Body of pancreas (tissue), 4 donors: ENCODE data around the gene ATL1.

Experiments used
- POLR2A ChIP-seq, 3 donors: fragments of 450-650 bp; IDR thresholded peaks; one replicate each; pipeline ENCODE4 v1.6.1; 2016; ENCODE audit warnings: antibody characterized with exemption in 3 of 3, mild to moderate bottlenecking in 2 of 3
- TF ChIP-seq, protein P1 (sequence below), 7 experiments: fragments of 450-650 bp in 4 of 7; fragments of 200-600 bp in 3 of 7; sonication (generic) in 3 of 7; IDR thresholded peaks; one replicate each; pipeline ENCODE4 v1.5.1; 2016 to 2019; ENCODE audit warnings: antibody characterized with exemption in 7 of 7

DNA sequence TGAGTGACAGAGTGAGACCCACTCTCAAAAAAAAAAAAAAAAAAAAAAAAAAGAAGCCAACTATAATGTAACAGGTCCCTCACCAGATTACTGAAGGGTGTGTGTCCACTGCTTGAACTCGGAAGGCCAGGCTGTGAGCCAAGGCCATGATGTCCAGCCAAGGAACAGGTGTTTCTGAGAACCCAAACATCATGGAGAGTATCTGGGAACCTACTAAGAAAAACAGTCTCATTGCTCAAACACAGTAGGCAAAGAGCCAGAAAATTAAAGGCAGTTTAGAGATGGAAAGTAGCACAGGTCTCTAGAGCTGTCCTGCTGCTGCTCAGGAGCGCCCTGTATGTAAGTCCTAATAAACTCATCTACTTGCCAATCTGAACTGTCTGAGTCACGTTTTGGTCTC is 15.0 kb upstream of the ATL1 start:
- TF ChIP-seq, protein P1, sequence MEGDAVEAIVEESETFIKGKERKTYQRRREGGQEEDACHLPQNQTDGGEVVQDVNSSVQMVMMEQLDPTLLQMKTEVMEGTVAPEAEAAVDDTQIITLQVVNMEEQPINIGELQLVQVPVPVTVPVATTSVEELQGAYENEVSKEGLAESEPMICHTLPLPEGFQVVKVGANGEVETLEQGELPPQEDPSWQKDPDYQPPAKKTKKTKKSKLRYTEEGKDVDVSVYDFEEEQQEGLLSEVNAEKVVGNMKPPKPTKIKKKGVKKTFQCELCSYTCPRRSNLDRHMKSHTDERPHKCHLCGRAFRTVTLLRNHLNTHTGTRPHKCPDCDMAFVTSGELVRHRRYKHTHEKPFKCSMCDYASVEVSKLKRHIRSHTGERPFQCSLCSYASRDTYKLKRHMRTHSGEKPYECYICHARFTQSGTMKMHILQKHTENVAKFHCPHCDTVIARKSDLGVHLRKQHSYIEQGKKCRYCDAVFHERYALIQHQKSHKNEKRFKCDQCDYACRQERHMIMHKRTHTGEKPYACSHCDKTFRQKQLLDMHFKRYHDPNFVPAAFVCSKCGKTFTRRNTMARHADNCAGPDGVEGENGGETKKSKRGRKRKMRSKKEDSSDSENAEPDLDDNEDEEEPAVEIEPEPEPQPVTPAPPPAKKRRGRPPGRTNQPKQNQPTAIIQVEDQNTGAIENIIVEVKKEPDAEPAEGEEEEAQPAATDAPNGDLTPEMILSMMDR (IDR thresholded peaks at IDR 0.05): no peak
- TF ChIP-seq POLR2A (IDR thresholded peaks at IDR 0.05): no peak
